ENCODE measurements around the gene PSMD1.

DNA sequence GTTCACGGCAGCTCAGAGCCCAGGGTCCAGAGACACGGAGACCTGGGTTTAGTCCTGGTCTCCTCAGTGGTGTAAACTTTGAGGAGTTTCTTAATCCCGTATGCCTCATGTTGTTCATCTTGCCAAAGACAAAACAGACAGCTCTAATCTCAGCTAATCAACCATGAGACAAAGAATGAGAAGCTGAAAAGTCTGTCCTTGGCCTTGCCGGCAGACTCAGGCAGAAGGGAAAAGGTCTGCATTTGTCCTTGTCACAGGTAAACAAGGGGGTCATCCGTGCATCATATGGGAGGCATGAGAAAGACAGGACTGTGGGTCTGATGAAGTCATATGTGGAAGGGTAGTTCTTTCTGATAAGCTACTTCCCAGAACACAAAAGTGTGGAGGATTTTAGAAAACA is 139.9 kb downstream of the PSMD1 start:
- TF ChIP-seq TAF1 (IDR thresholded peaks at IDR 0.05; ENCODE audit: borderline replicate concordance, insufficient read depth, low read length) (no peak), POLR2AphosphoS5 (IDR thresholded peaks at IDR 0.05; ENCODE audit: low read depth, low read length) (no peak), SIN3A (IDR thresholded peaks at IDR 0.05; ENCODE audit: borderline replicate concordance, insufficient read depth, low read length) (no peak), FOXP2 (optimal IDR thresholded peaks at IDR 0.05; ENCODE audit: borderline replicate concordance, extremely low read depth, extremely low read length, insufficient read depth) (no peak)
- TF ChIP-seq, protein P1, sequence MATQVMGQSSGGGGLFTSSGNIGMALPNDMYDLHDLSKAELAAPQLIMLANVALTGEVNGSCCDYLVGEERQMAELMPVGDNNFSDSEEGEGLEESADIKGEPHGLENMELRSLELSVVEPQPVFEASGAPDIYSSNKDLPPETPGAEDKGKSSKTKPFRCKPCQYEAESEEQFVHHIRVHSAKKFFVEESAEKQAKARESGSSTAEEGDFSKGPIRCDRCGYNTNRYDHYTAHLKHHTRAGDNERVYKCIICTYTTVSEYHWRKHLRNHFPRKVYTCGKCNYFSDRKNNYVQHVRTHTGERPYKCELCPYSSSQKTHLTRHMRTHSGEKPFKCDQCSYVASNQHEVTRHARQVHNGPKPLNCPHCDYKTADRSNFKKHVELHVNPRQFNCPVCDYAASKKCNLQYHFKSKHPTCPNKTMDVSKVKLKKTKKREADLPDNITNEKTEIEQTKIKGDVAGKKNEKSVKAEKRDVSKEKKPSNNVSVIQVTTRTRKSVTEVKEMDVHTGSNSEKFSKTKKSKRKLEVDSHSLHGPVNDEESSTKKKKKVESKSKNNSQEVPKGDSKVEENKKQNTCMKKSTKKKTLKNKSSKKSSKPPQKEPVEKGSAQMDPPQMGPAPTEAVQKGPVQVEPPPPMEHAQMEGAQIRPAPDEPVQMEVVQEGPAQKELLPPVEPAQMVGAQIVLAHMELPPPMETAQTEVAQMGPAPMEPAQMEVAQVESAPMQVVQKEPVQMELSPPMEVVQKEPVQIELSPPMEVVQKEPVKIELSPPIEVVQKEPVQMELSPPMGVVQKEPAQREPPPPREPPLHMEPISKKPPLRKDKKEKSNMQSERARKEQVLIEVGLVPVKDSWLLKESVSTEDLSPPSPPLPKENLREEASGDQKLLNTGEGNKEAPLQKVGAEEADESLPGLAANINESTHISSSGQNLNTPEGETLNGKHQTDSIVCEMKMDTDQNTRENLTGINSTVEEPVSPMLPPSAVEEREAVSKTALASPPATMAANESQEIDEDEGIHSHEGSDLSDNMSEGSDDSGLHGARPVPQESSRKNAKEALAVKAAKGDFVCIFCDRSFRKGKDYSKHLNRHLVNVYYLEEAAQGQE (IDR thresholded peaks at IDR 0.05; ENCODE audit: insufficient read depth in 1 of 2, low read depth in 2 of 2, low read length in 2 of 2): no peak

All from PFSK-1 (cell line).